NB4 (cell line): ENCODE measurements around the gene AQR.
"Not testable (repeated sequence)": the region's sequence is repeated elsewhere in the genome, so short reads cannot be mapped to it uniquely, and the experiment has no call there.

Experiments
- MAX ChIP-seq: IDR thresholded peaks from 2 replicates; pipeline ENCODE4 v1.6.1; 2011; ENCODE audit warnings: low read depth, low read length
- MYC ChIP-seq: IDR thresholded peaks from 2 replicates; pipeline ENCODE4 v1.6.1; 2011; ENCODE audit warnings: low read depth, low read length
- POLR2A ChIP-seq: IDR thresholded peaks from 2 replicates; pipeline ENCODE4 v1.6.1; 2011; ENCODE audit warnings: mild to moderate bottlenecking; ENCODE audit not compliant: insufficient read length; ENCODE audit errors: extremely low read depth
- TF ChIP-seq, protein P1 (sequence below): IDR thresholded peaks from one replicate; pipeline ENCODE4 v1.5.1; 2012; ENCODE audit warnings: low read depth, low read length

- TF ChIP-seq, protein P1, sequence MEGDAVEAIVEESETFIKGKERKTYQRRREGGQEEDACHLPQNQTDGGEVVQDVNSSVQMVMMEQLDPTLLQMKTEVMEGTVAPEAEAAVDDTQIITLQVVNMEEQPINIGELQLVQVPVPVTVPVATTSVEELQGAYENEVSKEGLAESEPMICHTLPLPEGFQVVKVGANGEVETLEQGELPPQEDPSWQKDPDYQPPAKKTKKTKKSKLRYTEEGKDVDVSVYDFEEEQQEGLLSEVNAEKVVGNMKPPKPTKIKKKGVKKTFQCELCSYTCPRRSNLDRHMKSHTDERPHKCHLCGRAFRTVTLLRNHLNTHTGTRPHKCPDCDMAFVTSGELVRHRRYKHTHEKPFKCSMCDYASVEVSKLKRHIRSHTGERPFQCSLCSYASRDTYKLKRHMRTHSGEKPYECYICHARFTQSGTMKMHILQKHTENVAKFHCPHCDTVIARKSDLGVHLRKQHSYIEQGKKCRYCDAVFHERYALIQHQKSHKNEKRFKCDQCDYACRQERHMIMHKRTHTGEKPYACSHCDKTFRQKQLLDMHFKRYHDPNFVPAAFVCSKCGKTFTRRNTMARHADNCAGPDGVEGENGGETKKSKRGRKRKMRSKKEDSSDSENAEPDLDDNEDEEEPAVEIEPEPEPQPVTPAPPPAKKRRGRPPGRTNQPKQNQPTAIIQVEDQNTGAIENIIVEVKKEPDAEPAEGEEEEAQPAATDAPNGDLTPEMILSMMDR, result not testable (repeated sequence)
- not testable (repeated sequence) for TF ChIP-seq MYC, MAX, POLR2A
Observed at GRCh38 chr15:34807241-34807640, 162.3 kb downstream of the AQR start.
